ENCODE measurements around the gene SETD9.

Gene SETD9

DNA sequence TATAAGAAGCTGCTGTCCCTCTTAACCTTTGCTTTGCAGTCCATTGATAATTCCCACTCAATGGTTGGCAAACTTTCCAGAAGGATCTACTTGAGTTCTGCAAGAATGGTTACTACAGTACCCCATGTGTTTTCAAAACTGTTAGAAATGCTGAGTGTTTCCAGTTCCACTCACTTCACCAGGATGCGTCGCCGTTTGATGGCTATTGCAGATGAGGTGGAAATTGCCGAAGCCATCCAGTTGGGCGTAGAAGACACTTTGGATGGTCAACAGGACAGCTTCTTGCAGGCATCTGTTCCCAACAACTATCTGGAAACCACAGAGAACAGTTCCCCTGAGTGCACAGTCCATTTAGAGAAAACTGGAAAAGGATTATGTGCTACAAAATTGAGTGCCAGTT lies 27.8 kb upstream of the SETD9 start:
- Histone ChIP-seq H3K4me1 (ENCODE audit: insufficient read depth, low read length, poor library complexity, severe bottlenecking) (no peaks in the 10 kb centered on the region), H3K9ac (ENCODE audit: low read depth, low read length, poor library complexity, severe bottlenecking) (no peak overlapping the region), H3K36me3 (ENCODE audit: insufficient read depth, low read length) (peaks cover 94% of the 10 kb centered on the region), H3K79me2 (ENCODE audit: insufficient read depth, low read length) (no peaks in the 10 kb centered on the region), H2AFZ (ENCODE audit: low read length) (no peak overlapping the region), H3K9me3 (ENCODE audit: insufficient read depth, low read depth, low read length) (no peaks in the 10 kb centered on the region), H3K9me2 (replicated peaks; ENCODE audit: low read depth, low read length) (no peaks in the 10 kb centered on the region), H3K27me3 (ENCODE audit: insufficient read depth, low read length, poor library complexity, severe bottlenecking) (no peaks in the 10 kb centered on the region), H3F3A (ENCODE audit: low read depth) (no peaks in the 10 kb centered on the region), H3K4me2 (ENCODE audit: low read depth, low read length, poor library complexity, severe bottlenecking) (no peak overlapping the region), H4K20me1 (ENCODE audit: insufficient read depth, low read length, poor library complexity, severe bottlenecking) (no peaks in the 10 kb centered on the region), H3K4me3 (ENCODE audit: low read length, poor library complexity, severe bottlenecking) (no peak overlapping the region)
- TF ChIP-seq, protein P1, sequence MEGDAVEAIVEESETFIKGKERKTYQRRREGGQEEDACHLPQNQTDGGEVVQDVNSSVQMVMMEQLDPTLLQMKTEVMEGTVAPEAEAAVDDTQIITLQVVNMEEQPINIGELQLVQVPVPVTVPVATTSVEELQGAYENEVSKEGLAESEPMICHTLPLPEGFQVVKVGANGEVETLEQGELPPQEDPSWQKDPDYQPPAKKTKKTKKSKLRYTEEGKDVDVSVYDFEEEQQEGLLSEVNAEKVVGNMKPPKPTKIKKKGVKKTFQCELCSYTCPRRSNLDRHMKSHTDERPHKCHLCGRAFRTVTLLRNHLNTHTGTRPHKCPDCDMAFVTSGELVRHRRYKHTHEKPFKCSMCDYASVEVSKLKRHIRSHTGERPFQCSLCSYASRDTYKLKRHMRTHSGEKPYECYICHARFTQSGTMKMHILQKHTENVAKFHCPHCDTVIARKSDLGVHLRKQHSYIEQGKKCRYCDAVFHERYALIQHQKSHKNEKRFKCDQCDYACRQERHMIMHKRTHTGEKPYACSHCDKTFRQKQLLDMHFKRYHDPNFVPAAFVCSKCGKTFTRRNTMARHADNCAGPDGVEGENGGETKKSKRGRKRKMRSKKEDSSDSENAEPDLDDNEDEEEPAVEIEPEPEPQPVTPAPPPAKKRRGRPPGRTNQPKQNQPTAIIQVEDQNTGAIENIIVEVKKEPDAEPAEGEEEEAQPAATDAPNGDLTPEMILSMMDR (conservative IDR thresholded peaks at IDR 0.05; ENCODE audit: low read length): no peak
- no peak for TF ChIP-seq EZH2phosphoT487 (IDR thresholded peaks at IDR 0.05; ENCODE audit: borderline replicate concordance)

DNA sequence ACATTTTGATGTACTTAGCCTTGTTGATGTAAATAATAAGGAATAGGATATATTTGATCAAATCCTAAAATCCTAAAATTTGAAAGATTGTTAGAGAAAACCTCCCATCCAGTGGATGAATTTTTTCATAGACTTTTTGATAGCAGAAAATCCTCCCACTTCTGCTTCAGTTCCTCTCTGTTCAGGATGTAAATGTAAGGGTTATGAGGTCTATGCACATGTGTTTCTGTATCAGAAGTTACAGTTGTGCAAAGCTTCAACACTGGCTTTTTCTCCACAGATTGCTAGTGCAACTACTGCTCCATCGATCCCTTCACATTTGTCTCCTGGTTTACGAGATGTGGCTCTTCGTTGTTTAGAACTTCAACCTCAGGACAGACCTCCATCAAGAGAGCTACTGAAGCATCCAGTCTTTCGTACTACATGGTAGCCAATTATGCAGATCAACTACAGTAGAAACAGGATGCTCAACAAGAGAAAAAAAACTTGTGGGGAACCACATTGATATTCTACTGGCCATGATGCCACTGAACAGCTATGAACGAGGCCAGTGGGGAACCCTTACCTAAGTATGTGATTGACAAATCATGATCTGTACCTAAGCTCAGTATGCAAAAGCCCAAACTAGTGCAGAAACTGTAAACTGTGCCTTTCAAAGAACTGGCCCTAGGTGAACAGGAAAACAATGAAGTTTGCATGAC lies 16.0 kb upstream of the SETD9 start:
- Histone ChIP-seq H3K79me2 (ENCODE audit: insufficient read depth, low read length) (no peaks in the 10 kb centered on the region), H2AFZ (ENCODE audit: low read length) (no peak overlapping the region), H3K9me3 (ENCODE audit: insufficient read depth, low read depth, low read length) (no peaks in the 10 kb centered on the region), H3K4me1 (ENCODE audit: insufficient read depth, low read length, poor library complexity, severe bottlenecking) (no peaks in the 10 kb centered on the region), H3K9me2 (replicated peaks; ENCODE audit: low read depth, low read length) (no peaks in the 10 kb centered on the region), H3K27me3 (ENCODE audit: insufficient read depth, low read length, poor library complexity, severe bottlenecking) (no peaks in the 10 kb centered on the region), H3F3A (ENCODE audit: low read depth) (no peaks in the 10 kb centered on the region), H4K20me1 (ENCODE audit: insufficient read depth, low read length, poor library complexity, severe bottlenecking) (no peaks in the 10 kb centered on the region), H3K4me2 (ENCODE audit: low read depth, low read length, poor library complexity, severe bottlenecking) (no peak overlapping the region), H3K9ac (ENCODE audit: low read depth, low read length, poor library complexity, severe bottlenecking) (no peak overlapping the region), H3K36me3 (ENCODE audit: insufficient read depth, low read length) (peaks cover 54% of the 10 kb centered on the region; the same call in 1 of the 2 replicates), H3K4me3 (ENCODE audit: low read length, poor library complexity, severe bottlenecking) (no peak overlapping the region)
- TF ChIP-seq, protein P1 (conservative IDR thresholded peaks at IDR 0.05; ENCODE audit: low read length): no peak
- TF ChIP-seq EZH2phosphoT487 (IDR thresholded peaks at IDR 0.05; ENCODE audit: borderline replicate concordance): no peak

DNA sequence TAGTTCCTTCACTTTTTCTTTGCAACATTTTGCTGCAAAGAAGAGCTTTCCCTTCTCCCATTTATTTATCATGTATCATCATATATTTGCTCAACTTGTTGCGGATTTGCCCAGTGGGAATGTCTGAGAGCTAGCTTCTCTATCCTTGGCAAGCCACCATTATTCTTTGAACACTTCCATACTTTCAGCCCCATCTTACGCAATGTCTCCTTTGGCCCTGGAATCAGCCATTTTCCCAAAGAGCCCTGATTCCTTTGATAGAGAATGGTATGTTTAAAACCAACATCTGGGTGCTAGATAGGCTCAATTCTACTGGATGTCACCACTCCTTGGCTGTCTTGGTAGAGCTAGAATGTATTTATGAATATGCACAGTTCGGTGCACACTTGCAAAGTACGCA lies 12.6 kb upstream of the SETD9 start:
- Histone ChIP-seq H4K20me1 (ENCODE audit: insufficient read depth, low read length, poor library complexity, severe bottlenecking) (no peaks in the 10 kb centered on the region), H3F3A (ENCODE audit: low read depth) (no peaks in the 10 kb centered on the region), H3K9me3 (ENCODE audit: insufficient read depth, low read depth, low read length) (no peaks in the 10 kb centered on the region), H3K27me3 (ENCODE audit: insufficient read depth, low read length, poor library complexity, severe bottlenecking) (no peaks in the 10 kb centered on the region), H3K79me2 (ENCODE audit: insufficient read depth, low read length) (no peaks in the 10 kb centered on the region), H3K9ac (ENCODE audit: low read depth, low read length, poor library complexity, severe bottlenecking) (no peak overlapping the region), H3K36me3 (ENCODE audit: insufficient read depth, low read length) (peaks cover 27% of the 10 kb centered on the region; the same call in 1 of the 2 replicates), H3K9me2 (replicated peaks; ENCODE audit: low read depth, low read length) (no peaks in the 10 kb centered on the region), H3K4me3 (ENCODE audit: low read length, poor library complexity, severe bottlenecking) (no peak overlapping the region), H3K4me2 (ENCODE audit: low read depth, low read length, poor library complexity, severe bottlenecking) (no peak overlapping the region), H3K4me1 (ENCODE audit: insufficient read depth, low read length, poor library complexity, severe bottlenecking) (no peaks in the 10 kb centered on the region), H2AFZ (ENCODE audit: low read length) (no peak overlapping the region)
- no peak for TF ChIP-seq EZH2phosphoT487 (IDR thresholded peaks at IDR 0.05; ENCODE audit: borderline replicate concordance)
- TF ChIP-seq, protein P1 (conservative IDR thresholded peaks at IDR 0.05; ENCODE audit: low read length): no peak

Measured in Loucy (cell line).